A549 (cell line): ENCODE results near the gene SPATA16. TPM values are rescaled to one million over a fixed set of nuclear protein-coding genes. Genes with fewer than 3 reads are reported as not detected.
A peak's percentile ranks its signal among the peaks of the same experiment; 100 is the strongest.

Experiments used
- ATAC-seq, 2 experiments: fragments of 200-7000 bp in 1 of 2; fragments of >200 bp in 1 of 2; cut with Nextera tagmentation in 1 of 2; cut with Tn5 transposase in 1 of 2; 3 replicates each; pipeline versions ENCODE4 v1.8.0 to v1.9.1; 2018 to 2020; ENCODE audit warnings: mild to moderate bottlenecking in 1 of 2, moderate library complexity in 1 of 2
- CTCF ChIA-PET: fragments of 300-600 bp; sonication (Branson Sonifier 250); formaldehyde crosslinking; extraction: SDS; loops from one replicate; lab custom pipeline; 2021; ENCODE audit warnings: antibody characterized with exemption, inconsistent platforms; lab: Yijun Ruan, JAX
- POLR2A ChIA-PET: fragments of 350-600 bp; formaldehyde crosslinking; extraction: SDS; loops from one replicate; lab custom pipeline; 2021; ENCODE audit warnings: antibody characterized with exemption, inconsistent platforms; lab: Yijun Ruan, JAX
- DNase-seq, 2 experiments: peaks; one replicate each; pipeline versions ENCODE4 v3.0.0 to v3.0.0-alpha.2; 2011 to 2016; ENCODE audit warnings: low read depth in 1 of 2, low spot score in 1 of 2
- FAIRE-seq: peaks from 2 replicates; lab custom pipeline; 2011; peaks lifted over from hg19 to GRCh38; lab: Jason Lieb, UNC
- H3K27ac ChIP-seq, 2 experiments: fragments of >200 bp; sonication (Bioruptor Twin); formaldehyde crosslinking; 3 replicates each; pipeline ENCODE4 v1.5.1; 2016 to 2017
- H3K4me1 ChIP-seq: fragments of >200 bp; sonication (Bioruptor Twin); formaldehyde crosslinking; 3 replicates; pipeline ENCODE4 v1.6.1; 2016
- H3K4me2 ChIP-seq: fragments of >200 bp; sonication (Bioruptor Twin); formaldehyde crosslinking; 3 replicates; pipeline ENCODE4 v1.6.1; 2016
- H3K4me3 ChIP-seq: fragments of >200 bp; sonication (Bioruptor Twin); formaldehyde crosslinking; 3 replicates; pipeline ENCODE4 v1.5.1; 2016
- H3K9me3 ChIP-seq: fragments of >200 bp; sonication (Bioruptor Twin); formaldehyde crosslinking; 3 replicates; pipeline ENCODE4 v1.6.1; 2016
- CTCF ChIP-seq: fragments of >200 bp; sonication (Bioruptor Twin); formaldehyde crosslinking; IDR thresholded peaks from 3 replicates; pipeline ENCODE4 v1.5.1; 2016
- EHF ChIP-seq: fragments of 250-450 bp; sonication (Bioruptor Pico); IDR thresholded peaks from 2 replicates; pipeline ENCODE4 v1.5.0; 2020; ENCODE audit warnings: mild to moderate bottlenecking
- EHMT2 ChIP-seq: fragments of 200-600 bp; sonication (generic); IDR thresholded peaks from 2 replicates; pipeline ENCODE4 v1.6.1; 2016; ENCODE audit warnings: antibody characterized with exemption, low read depth, mild to moderate bottlenecking, moderate library complexity
- EP300 ChIP-seq, 2 experiments: fragments of >200 bp; sonication (Bioruptor Twin); formaldehyde crosslinking; IDR thresholded peaks; 2 replicates in 1 of 2; 3 replicates in 1 of 2; pipeline ENCODE4 v1.6.1; 2016 to 2017
- ESRRA ChIP-seq: fragments of 150-350 bp; IDR thresholded peaks from 2 replicates; pipeline ENCODE4 v1.6.1; 2014; ENCODE audit warnings: mild to moderate bottlenecking, low read length, borderline replicate concordance
- FOSB ChIP-seq: fragments of 250-450 bp; sonication (Bioruptor Pico); IDR thresholded peaks from 2 replicates; pipeline ENCODE4 v1.5.0; 2020; ENCODE audit warnings: mild to moderate bottlenecking, moderate library complexity
- FOSL2 ChIP-seq, 2 experiments: fragments of 450-650 bp in 1 of 2; fragments of >200 bp in 1 of 2; sonication (Bioruptor Twin) in 1 of 2; formaldehyde crosslinking; IDR thresholded peaks; 2 replicates each; pipeline versions ENCODE4 v1.5.0 to v1.6.1; 2016 to 2020; ENCODE audit warnings: mild to moderate bottlenecking in 1 of 2, moderate library complexity in 1 of 2
- HDAC2 ChIP-seq: fragments of 200-600 bp; sonication (generic); IDR thresholded peaks from 2 replicates; pipeline ENCODE4 v1.6.1; 2016
- HEYL ChIP-seq: fragments of 250-450 bp; sonication (Bioruptor Pico); IDR thresholded peaks from 2 replicates; pipeline ENCODE4 v1.8.0; 2021; ENCODE audit warnings: mild to moderate bottlenecking, moderate library complexity
- HOXB5 ChIP-seq: fragments of 250-450 bp; sonication (Bioruptor Pico); IDR thresholded peaks from 2 replicates; pipeline ENCODE4 v1.5.0; 2020; ENCODE audit warnings: mild to moderate bottlenecking, moderate library complexity
- JUNB ChIP-seq: fragments of >200 bp; sonication (Bioruptor Twin); formaldehyde crosslinking; IDR thresholded peaks from 2 replicates; pipeline ENCODE4 v1.6.1; 2016
- MAFK ChIP-seq: fragments of 450-650 bp; IDR thresholded peaks from 2 replicates; pipeline ENCODE4 v1.6.1; 2014; ENCODE audit not compliant: partially characterized antibody
- MYC ChIP-seq: IDR thresholded peaks from 2 replicates; pipeline ENCODE4 v1.6.1; 2012; ENCODE audit warnings: mild to moderate bottlenecking, inconsistent platforms, low read length, improper control_type of control experiment, borderline replicate concordance
- NR3C1 ChIP-seq: fragments of >200 bp; sonication (Bioruptor Twin); formaldehyde crosslinking; IDR thresholded peaks from 3 replicates; pipeline ENCODE4 v1.6.1; 2017
- PHF8 ChIP-seq: fragments of 200-600 bp; sonication (generic); IDR thresholded peaks from 2 replicates; pipeline ENCODE4 v1.6.1; 2016; ENCODE audit warnings: low read depth, mild to moderate bottlenecking, antibody characterized with exemption, moderate library complexity, borderline replicate concordance
- POLR2A ChIP-seq: IDR thresholded peaks from 2 replicates; pipeline ENCODE4 v1.6.1; 2012; ENCODE audit warnings: mild to moderate bottlenecking, low read length
- RARB ChIP-seq: fragments of 250-450 bp; sonication (Bioruptor Pico); IDR thresholded peaks from 2 replicates; pipeline ENCODE4 v1.8.0; 2021; ENCODE audit warnings: mild to moderate bottlenecking, moderate library complexity
- REST ChIP-seq: fragments of 200-600 bp; sonication (generic); IDR thresholded peaks from 2 replicates; pipeline ENCODE4 v1.6.1; 2016; ENCODE audit warnings: antibody characterized with exemption, mild to moderate bottlenecking, moderate library complexity
- RFX5 ChIP-seq: fragments of 450-650 bp; IDR thresholded peaks from 2 replicates; pipeline ENCODE4 v1.7.1; 2014; ENCODE audit warnings: antibody characterized with exemption, mild to moderate bottlenecking, moderate library complexity
- RNF2 ChIP-seq: fragments of 200-600 bp; sonication (generic); IDR thresholded peaks from 2 replicates; pipeline ENCODE4 v1.6.1; 2016; ENCODE audit warnings: low read depth, mild to moderate bottlenecking, antibody characterized with exemption, moderate library complexity, borderline replicate concordance
- ZNF302 ChIP-seq: fragments of 250-450 bp; sonication (Bioruptor Pico); IDR thresholded peaks from 2 replicates; pipeline ENCODE4 v1.9.0; 2021; ENCODE audit warnings: inconsistent platforms, mild to moderate bottlenecking, moderate library complexity
- WGBS: methylation state at CpG from one replicate; pipeline ENCODE4 v1.1.6; 2017; ENCODE audit errors: missing lambda C conversion rate; 5-methylcytosine and 5-hydroxymethylcytosine counted together
- polyA plus RNA-seq, 4 experiments: library from polyadenylated mRNA; depleted of rRNA in 3 of 4; stranded (reverse); fragments of >200 nt; fragmentation: RNase III in 1 of 4; extraction: RNeasy Plus Mini Kit Qiagen cat#74134 plus additional on column Dnase treatment in 1 of 4; gene quantifications; 2 replicates in 3 of 4; 3 replicates in 1 of 4; pipeline ENCODE4 v1.2.3, GENCODE V29; 2011 to 2017
- TF ChIP-seq, protein P1 (sequence below): IDR thresholded peaks from 2 replicates; pipeline ENCODE4 v1.6.1; 2012

The SPATA16 gene
- polyA plus RNA-seq, 2 of the 4 experiments (the other 2 are of a cell fraction), result not detected

GRCh38 chr3:172847292-172847691 lies 293.7 kb downstream of the SPATA16 start:
- FAIRE-seq (no peak), ATAC-seq (no peak), DNase-seq (no peak)
- no peaks in the 10 kb centered on the region for H3K9me3 ChIP-seq
- ChIA-PET POLR2A (no interaction called here), CTCF (no interaction called here)
- no peak overlapping the region for H3K4me3 ChIP-seq
- no peak overlapping the region for H3K27ac ChIP-seq
- no peak for TF ChIP-seq RARB
- TF ChIP-seq HEYL (CRISPR knock-in tag), result no peak
- no peak for TF ChIP-seq PHF8
- no peak for TF ChIP-seq CTCF
- TF ChIP-seq MAFK, result peak; percentile 64
- TF ChIP-seq NR3C1, result no peak
- H3K4me1 ChIP-seq, result no peaks in the 10 kb centered on the region
- no peak overlapping the region for H3K4me2 ChIP-seq

GRCh38 chr3:172846706-172847105 lies 294.3 kb downstream of the SPATA16 start:
- DNase-seq (no peak), ATAC-seq (no peak), FAIRE-seq (no peak)
- ChIA-PET CTCF (no interaction called here), POLR2A (no interaction called here)
- H3K4me3 ChIP-seq, result no peak overlapping the region
- H3K27ac ChIP-seq, result no peak overlapping the region
- H3K4me2 ChIP-seq, result no peak overlapping the region
- TF ChIP-seq RFX5, result no peak
- TF ChIP-seq JUNB, result no peak
- no peak for TF ChIP-seq HOXB5 (CRISPR knock-in tag)
- TF ChIP-seq EHMT2, result no peak
- no peak for TF ChIP-seq REST
- TF ChIP-seq MYC, result no peak
- no peak for TF ChIP-seq EP300 (IDR thresholded peaks at IDR 0.05)
- TF ChIP-seq FOSL2 (IDR thresholded peaks at IDR 0.05), result no peak
- TF ChIP-seq FOSL2 (CRISPR knock-in tag; IDR thresholded peaks at IDR 0.05), result no peak
- no peak for TF ChIP-seq ESRRA
- TF ChIP-seq ZNF302 (CRISPR knock-in tag), result no peak
- TF ChIP-seq EHF (CRISPR knock-in tag), result no peak
- TF ChIP-seq POLR2A, result no peak
- no peak for TF ChIP-seq RNF2
- no peak for TF ChIP-seq FOSB
- TF ChIP-seq, protein P1, sequence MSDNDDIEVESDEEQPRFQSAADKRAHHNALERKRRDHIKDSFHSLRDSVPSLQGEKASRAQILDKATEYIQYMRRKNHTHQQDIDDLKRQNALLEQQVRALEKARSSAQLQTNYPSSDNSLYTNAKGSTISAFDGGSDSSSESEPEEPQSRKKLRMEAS, result no peak
- no peak for TF ChIP-seq HDAC2
- WGBS, result 17% methylated on average over 2 of the region's 2 CpGs
- no peaks in the 10 kb centered on the region for H3K4me1 ChIP-seq
- no peaks in the 10 kb centered on the region for H3K9me3 ChIP-seq
